ENCODE data around the gene RASGRP3. TPM values are rescaled to one million over a fixed set of nuclear protein-coding genes. Genes with fewer than 3 reads are reported as not detected.

The RASGRP3 gene
- 10 to 100 TPM in 1 of 4 donors, 1 to 10 TPM in 2, under 1 TPM in 1; 0.53 to 10.2 (median 5.3) TPM for total RNA-seq

GRCh38 chr2:33476131-33476792 is at the start of gene RASGRP3:
Gene RASGRP3 (plus strand): TSS chr2:33476649. CDS start chr2:33515137, 38,488 bp downstream.
- Histone ChIP-seq H3K36me3 (no peaks in the 10 kb centered on the region), H3K27ac (peak within 1 kb of the TSS; percentile 77 to 94 (median 92)), H3K4me1 (peaks cover 0 to 25% (median 0%) of the 10 kb centered on the region in 3 donors), H3K27me3 (no peaks in the 10 kb centered on the region), H3K9me3 (no peaks in the 10 kb centered on the region), H3K4me3 (peak within 1 kb of the TSS; percentile 50 to 82 (median 70))
- WGBS, 2 donors: 0% methylated on average over 16 to 18 of the region's 18 CpGs
- intact Hi-C loops (cut with DNase I): no loop called here
- peak; percentile 60 for DNase-seq
- no peak for TF ChIP-seq CTCF (IDR thresholded peaks at IDR 0.05)
- TF ChIP-seq POLR2A (IDR thresholded peaks at IDR 0.05): peak in 1 of 4 donors; percentile 65

GRCh38 chr2:33426666-33427231 is 49.7 kb upstream of the RASGRP3 start:
- no peak for DNase-seq

GRCh38 chr2:33430077-33430476 is 46.4 kb upstream of the RASGRP3 start:
- Histone ChIP-seq H3K27me3 (no peaks in the 10 kb centered on the region), H3K4me1 (no peaks in the 10 kb centered on the region), H3K4me3 (no peak overlapping the region), H3K27ac (no peak overlapping the region), H3K36me3 (no peaks in the 10 kb centered on the region), H3K9me3 (no peaks in the 10 kb centered on the region)
- 30 to 40% methylated on average over 3 of the region's 3 CpGs for WGBS, 2 donors
- TF ChIP-seq POLR2A (IDR thresholded peaks at IDR 0.05) (no peak), CTCF (IDR thresholded peaks at IDR 0.05) (no peak)
- DNase-seq: no peak
- intact Hi-C loops (cut with DNase I): no loop called here

More at GRCh38 chr2:33426666-33427231, 49.7 kb upstream of the RASGRP3 start:
- Histone ChIP-seq H3K27me3 (no peaks in the 10 kb centered on the region), H3K9me3 (no peaks in the 10 kb centered on the region), H3K36me3 (no peaks in the 10 kb centered on the region), H3K4me1 (no peaks in the 10 kb centered on the region), H3K4me3 (no peak overlapping the region), H3K27ac (no peak overlapping the region)
- 31 to 36% methylated on average over 3 of the region's 3 CpGs for WGBS, 2 donors
- no peak for TF ChIP-seq POLR2A (IDR thresholded peaks at IDR 0.05)
- TF ChIP-seq CTCF (IDR thresholded peaks at IDR 0.05): no peak
- intact Hi-C loops (cut with DNase I): no loop called here

- Histone ChIP-seq H3K36me3 (no peaks in the 10 kb centered on the region), H3K4me1 (no peaks in the 10 kb centered on the region)
Measured at GRCh38 chr2:33430856-33431255, 45.6 kb upstream of the RASGRP3 start.

More at GRCh38 chr2:33430856-33431255, 45.6 kb upstream of the RASGRP3 start:
- H3K9me3 ChIP-seq: no peaks in the 10 kb centered on the region
- DNase-seq: no peak
- TF ChIP-seq CTCF (IDR thresholded peaks at IDR 0.05): no peak
- TF ChIP-seq POLR2A (IDR thresholded peaks at IDR 0.05): no peak
- H3K4me3 ChIP-seq: no peak overlapping the region
- no peak overlapping the region for H3K27ac ChIP-seq
- 62 to 76% methylated on average over 1 of the region's 1 CpG for WGBS, 2 donors
- intact Hi-C loops (cut with DNase I): no loop called here
- H3K27me3 ChIP-seq: no peaks in the 10 kb centered on the region
